SK-N-SH (cell line): ENCODE data around the gene ZNF827.

Experiments
- CHD2 ChIP-seq: fragments of 150-350 bp; IDR thresholded peaks from 2 replicates; pipeline ENCODE4 v1.6.1; 2018; ENCODE audit warnings: low read length; ENCODE audit not compliant: partially characterized antibody
- EP300 ChIP-seq, 2 experiments: IDR thresholded peaks; 2 replicates each; pipeline versions ENCODE4 v1.4.0 to v1.6.1; 2012; ENCODE audit warnings: borderline replicate concordance in 1 of 2, low read depth in 1 of 2, low read length in 1 of 2
- FOSL2 ChIP-seq: IDR thresholded peaks from 2 replicates; pipeline ENCODE4 v1.4.0; 2012; ENCODE audit warnings: low read depth, mild to moderate bottlenecking, moderate library complexity, borderline replicate concordance
- NRF1 ChIP-seq: IDR thresholded peaks from 2 replicates; pipeline ENCODE4 v1.6.1; 2012; ENCODE audit warnings: low read depth, mild to moderate bottlenecking, low read length
- POLR2AphosphoS5 ChIP-seq: IDR thresholded peaks from 2 replicates; pipeline ENCODE4 v1.6.1; 2012; ENCODE audit warnings: low read depth, low read length
- YY1 ChIP-seq: IDR thresholded peaks from 2 replicates; pipeline ENCODE4 v1.4.0; 2012; ENCODE audit warnings: low read depth, mild to moderate bottlenecking
- TF ChIP-seq, protein P1 (sequence below): fragments of 200-600 bp; sonication (generic); IDR thresholded peaks from 2 replicates; pipeline ENCODE4 v1.6.1; 2017; ENCODE audit warnings: antibody characterized with exemption, mild to moderate bottlenecking, moderate library complexity

DNA sequence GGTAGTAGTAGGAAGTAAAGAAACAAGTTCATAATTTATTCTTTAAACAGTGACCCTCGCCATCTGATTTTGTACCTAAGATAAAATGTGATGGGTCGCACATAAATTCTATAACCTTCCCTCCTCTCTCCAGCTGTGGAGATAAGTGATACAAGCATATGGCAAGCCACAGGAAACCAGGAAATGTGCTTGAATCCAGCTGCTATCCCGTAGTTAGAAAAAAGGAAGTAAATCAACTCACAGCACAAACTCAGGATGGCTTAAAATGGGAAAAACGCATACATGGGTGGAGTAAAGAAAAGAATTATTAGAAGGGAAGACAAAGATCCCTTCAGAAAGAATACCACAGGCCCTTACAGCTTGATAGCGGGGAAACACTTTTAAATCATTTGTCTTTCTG is 78.2 kb downstream of the ZNF827 start:
- TF ChIP-seq, protein P1, sequence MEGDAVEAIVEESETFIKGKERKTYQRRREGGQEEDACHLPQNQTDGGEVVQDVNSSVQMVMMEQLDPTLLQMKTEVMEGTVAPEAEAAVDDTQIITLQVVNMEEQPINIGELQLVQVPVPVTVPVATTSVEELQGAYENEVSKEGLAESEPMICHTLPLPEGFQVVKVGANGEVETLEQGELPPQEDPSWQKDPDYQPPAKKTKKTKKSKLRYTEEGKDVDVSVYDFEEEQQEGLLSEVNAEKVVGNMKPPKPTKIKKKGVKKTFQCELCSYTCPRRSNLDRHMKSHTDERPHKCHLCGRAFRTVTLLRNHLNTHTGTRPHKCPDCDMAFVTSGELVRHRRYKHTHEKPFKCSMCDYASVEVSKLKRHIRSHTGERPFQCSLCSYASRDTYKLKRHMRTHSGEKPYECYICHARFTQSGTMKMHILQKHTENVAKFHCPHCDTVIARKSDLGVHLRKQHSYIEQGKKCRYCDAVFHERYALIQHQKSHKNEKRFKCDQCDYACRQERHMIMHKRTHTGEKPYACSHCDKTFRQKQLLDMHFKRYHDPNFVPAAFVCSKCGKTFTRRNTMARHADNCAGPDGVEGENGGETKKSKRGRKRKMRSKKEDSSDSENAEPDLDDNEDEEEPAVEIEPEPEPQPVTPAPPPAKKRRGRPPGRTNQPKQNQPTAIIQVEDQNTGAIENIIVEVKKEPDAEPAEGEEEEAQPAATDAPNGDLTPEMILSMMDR, result no peak
- TF ChIP-seq EP300 (IDR thresholded peaks at IDR 0.05; ENCODE audit: borderline replicate concordance in 1 of 2, low read depth in 1 of 2, low read length in 1 of 2), result no peak
- TF ChIP-seq CHD2, result no peak
- TF ChIP-seq FOSL2, result no peak
- TF ChIP-seq NRF1, result no peak
- TF ChIP-seq POLR2AphosphoS5, result no peak
- TF ChIP-seq YY1, result no peak
